ENCODE measurements around the gene MARCHF10.

DNA sequence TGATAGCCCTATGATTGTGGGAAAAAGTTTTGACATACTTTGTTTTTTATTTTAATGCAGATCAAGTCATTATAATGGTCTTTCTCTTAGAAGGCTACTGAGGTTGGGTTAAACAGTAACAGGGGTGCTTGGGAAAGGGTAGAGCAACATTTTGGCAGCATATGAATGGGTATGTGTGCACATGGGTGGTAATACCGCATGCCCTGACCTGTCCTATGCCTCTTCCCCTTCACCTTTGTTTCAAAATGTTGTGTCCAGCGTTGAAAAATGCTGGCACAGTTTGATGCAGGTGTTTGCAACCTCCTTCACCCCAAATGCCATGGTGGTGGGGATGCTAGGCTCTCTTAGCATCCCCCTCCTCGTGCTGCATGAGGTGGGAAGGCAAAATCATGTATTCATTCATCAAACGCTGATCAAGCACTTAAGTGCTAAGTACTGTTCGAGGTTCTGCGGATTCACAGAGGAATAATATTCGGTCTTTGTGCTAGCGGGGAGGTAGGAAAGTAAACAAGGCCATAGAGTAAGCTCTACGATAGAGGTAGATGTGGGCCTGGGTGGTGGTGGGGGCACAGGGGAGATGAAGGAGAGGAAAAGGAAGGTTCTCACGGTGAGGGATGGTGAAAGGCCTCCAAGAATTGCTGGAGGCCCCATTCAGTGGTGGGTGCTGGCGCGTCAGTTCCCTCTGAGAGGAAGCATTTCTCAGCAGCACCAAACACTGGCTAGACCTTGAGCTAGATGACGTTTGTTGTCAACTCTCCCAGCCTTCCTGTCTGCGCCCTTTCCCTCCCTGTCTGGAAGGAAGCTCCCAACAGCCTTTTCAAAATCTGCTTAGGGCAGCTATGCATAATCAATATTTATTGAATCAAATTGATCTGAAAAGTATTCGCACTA lies 13.3 kb upstream of the MARCHF10 start:
- TF ChIP-seq GATA1 (IDR thresholded peaks at IDR 0.05; ENCODE audit: low read depth, low read length) (no peak), POLR2A (IDR thresholded peaks at IDR 0.05; ENCODE audit: low read length) (no peak)
